Heart left ventricle (tissue), 16 donors: Measurements from ENCODE around the gene ARPC1A. TPM values are rescaled to one million over a fixed set of nuclear protein-coding genes. Genes with fewer than 3 reads are reported as not detected.
A peak's percentile ranks its signal among the peaks of the same experiment; 100 is the strongest.

Experiments used
- ATAC-seq, 4 donors: fragments of 200-7000 bp; cut with Tn5 transposase; one replicate each; pipeline ENCODE4 v1.9.1; 2020 to 2022; ENCODE audit warnings: moderate library complexity in 4 of 4, mild to moderate bottlenecking in 3 of 4, moderate number of reproducible peaks in 1 of 4
- DNase-seq, 5 donors: peaks; one replicate each; pipeline ENCODE4 v3.0.0-alpha.2; 2020
- H3K27ac ChIP-seq, 12 donors: fragments of 200-600 bp; sonication (generic) in 4 of 12; one replicate each; pipeline versions ENCODE4 v1.5.0 to v1.8.0; 2016 to 2022; ENCODE audit warnings: mild to moderate bottlenecking in 2 of 12
- H3K27me3 ChIP-seq, 9 donors: fragments of 200-600 bp; sonication (generic) in 2 of 9; one replicate each; pipeline versions ENCODE4 v1.5.1 to v1.8.0; 2016 to 2022; ENCODE audit warnings: mild to moderate bottlenecking in 3 of 9
- H3K36me3 ChIP-seq, 9 donors: fragments of 200-600 bp; sonication (generic) in 2 of 9; one replicate each; pipeline versions ENCODE4 v1.5.0 to v1.8.0; 2018 to 2022; ENCODE audit warnings: mild to moderate bottlenecking in 2 of 9
- H3K4me1 ChIP-seq, 12 donors: fragments of 200-600 bp; sonication (generic) in 4 of 12; one replicate each; pipeline versions ENCODE4 v1.5.0 to v1.8.0; 2016 to 2022; ENCODE audit warnings: mild to moderate bottlenecking in 3 of 12
- H3K4me3 ChIP-seq, 12 donors: fragments of 200-600 bp; sonication (generic) in 4 of 12; one replicate each; pipeline versions ENCODE4 v1.5.0 to v1.8.0; 2017 to 2022; ENCODE audit warnings: mild to moderate bottlenecking in 9 of 12, moderate library complexity in 4 of 12
- H3K9me3 ChIP-seq, 12 donors: fragments of 200-600 bp; sonication (generic) in 4 of 12; one replicate each; pipeline versions ENCODE4 v1.5.0 to v1.8.0; 2016 to 2022; ENCODE audit warnings: mild to moderate bottlenecking in 1 of 12
- POLR2A ChIP-seq, 2 donors: fragments of 450-650 bp; IDR thresholded peaks; one replicate each; pipeline ENCODE4 v1.6.1; 2017; ENCODE audit warnings: antibody characterized with exemption in 2 of 2, mild to moderate bottlenecking in 2 of 2, moderate library complexity in 2 of 2
- WGBS, 4 donors: extraction: QIAGEN DNeasy Blood & Tissue Kit in 2 of 4; methylation state at CpG; one replicate each; pipeline versions ENCODE4 v1.1.5 to v1.1.7; 2013 to 2018; 5-methylcytosine and 5-hydroxymethylcytosine counted together
- intact Hi-C, 10 donors: fragments of 100-400 bp; cut with DNase I; formaldehyde crosslinking; loops; one replicate each; pipeline versions ENCODE4 v1.11.1 to v1.14.2; 2022
- polyA plus RNA-seq, 2 donors: library from polyadenylated mRNA; stranded (reverse); fragments of 200-250 nt; gene quantifications; one replicate each; pipeline ENCODE4 v1.2.3, GENCODE V29; 2013
- total RNA-seq, 9 donors: library from RNA; depleted of rRNA in 2 of 9; stranded (reverse); fragments of >200 nt in 2 of 9; fragmentation: NEBNext Ultra II Directional in 3 of 9; extraction: Animal tissue kit (Norgen Biotek cat#: 25700) in 3 of 9; gene quantifications; one replicate each; pipeline versions ENCODE4 v1.1.0 to v1.2.4, GENCODE V29; 2016 to 2023
- TF ChIP-seq, protein P1 (sequence below), 12 donors: fragments of 200-600 bp; sonication (generic) in 4 of 12; IDR thresholded peaks; one replicate each; pipeline versions ENCODE4 v1.5.0 to v1.8.0; 2018 to 2022; ENCODE audit warnings: antibody characterized with exemption in 12 of 12, mild to moderate bottlenecking in 5 of 12
- donor health status: ischemic (EF 13 %, LVEDD 7.1; RV severe dilation, severe dysfunction).
- donor health status: healthy with polysubstance abuse.
- donor health status: DM: no; HTN: yes; CAD: no.
- donor health status: DM: no; HTN: no; CAD: no.
- donor health status: ischemic (EF 25% LVEDD 6.9; RV normal size, moderate dysfunction).
- donor health status: ischemic (EF 25% LVEDD 5.7; RV mildly dilated, moderate dysfunction).
- donor health status: healthy.
- donor health status: DM: yes; HTN: yes; CAD: no.
- donor health status: ischemic (EF 35%, LVEDD 5.7; RV mildly dilated, moderate dysfunction).
- donor health status: nonischemic (EF 11% LVEDD 7.7; RV severe dilation, severe dysfunction).
- donor health status: DM: yes; HTN: yes; CAD: no.
- donor health status: PGD.
- donor health status: ischemic (EF 29% LVEDD 5.4; RV normal size, mild dysfunction).
- donor health status: nonischemic (EF 23%, LVEDD 6.1; RV moderate dilation, normal function).

ARPC1A gene
- total and polyA plus RNA-seq, 11 donors, result 97.1 to 208 (median 146) TPM

GRCh38 chr7:99406557-99406956 is 80.9 kb downstream of the ARPC1A start:
- intact Hi-C loops, result loop anchor here in 3 of 10 donors (5.0 kb wide), 3 partner anchors 34 to 1004 kb away; partner anchors contain the start of genes ARPC1B (in 1 of the 3) and BAIAP2L1 (in 1 of the 3)
- DNase-seq (no peak), ATAC-seq (no peak)
- Histone ChIP-seq H3K27ac (peak overlapping the region in 1 of 12 donors; percentile 98), H3K4me1 (peaks cover 13 to 51% (median 42%) of the 10 kb centered on the region in 12 donors), H3K4me3 (peak overlapping the region in 6 of 12 donors; percentile 76 to 97 (median 96)), H3K9me3 (no peaks in the 10 kb centered on the region), H3K27me3 (no peaks in the 10 kb centered on the region), H3K36me3 (peaks cover 0 to 56% (median 47%) of the 10 kb centered on the region in 9 donors)
- 40 to 58% (median 47%) methylated on average over 1 of the region's 1 CpG for WGBS, 4 donors
- TF ChIP-seq, protein P1, sequence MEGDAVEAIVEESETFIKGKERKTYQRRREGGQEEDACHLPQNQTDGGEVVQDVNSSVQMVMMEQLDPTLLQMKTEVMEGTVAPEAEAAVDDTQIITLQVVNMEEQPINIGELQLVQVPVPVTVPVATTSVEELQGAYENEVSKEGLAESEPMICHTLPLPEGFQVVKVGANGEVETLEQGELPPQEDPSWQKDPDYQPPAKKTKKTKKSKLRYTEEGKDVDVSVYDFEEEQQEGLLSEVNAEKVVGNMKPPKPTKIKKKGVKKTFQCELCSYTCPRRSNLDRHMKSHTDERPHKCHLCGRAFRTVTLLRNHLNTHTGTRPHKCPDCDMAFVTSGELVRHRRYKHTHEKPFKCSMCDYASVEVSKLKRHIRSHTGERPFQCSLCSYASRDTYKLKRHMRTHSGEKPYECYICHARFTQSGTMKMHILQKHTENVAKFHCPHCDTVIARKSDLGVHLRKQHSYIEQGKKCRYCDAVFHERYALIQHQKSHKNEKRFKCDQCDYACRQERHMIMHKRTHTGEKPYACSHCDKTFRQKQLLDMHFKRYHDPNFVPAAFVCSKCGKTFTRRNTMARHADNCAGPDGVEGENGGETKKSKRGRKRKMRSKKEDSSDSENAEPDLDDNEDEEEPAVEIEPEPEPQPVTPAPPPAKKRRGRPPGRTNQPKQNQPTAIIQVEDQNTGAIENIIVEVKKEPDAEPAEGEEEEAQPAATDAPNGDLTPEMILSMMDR (IDR thresholded peaks at IDR 0.05), result no peak
- TF ChIP-seq POLR2A (IDR thresholded peaks at IDR 0.05), result no peak

GRCh38 chr7:99407872-99408378 is 82.2 kb downstream of the ARPC1A start:
- peak in 4 of 5 donors; percentile 45 to 74 (median 56) for DNase-seq
- peak overlapping the region; percentile 93 to 99 (median 98) for H3K27ac ChIP-seq
- H3K4me1 ChIP-seq, result peaks cover 13 to 51% (median 42%) of the 10 kb centered on the region in 12 donors
- H3K4me3 ChIP-seq, result peak overlapping the region; percentile 68 to 100 (median 96)
- peaks cover 0 to 56% (median 47%) of the 10 kb centered on the region in 9 donors for H3K36me3 ChIP-seq
- TF ChIP-seq, protein P1 (IDR thresholded peaks at IDR 0.05), result no peak
- 0 to 1% (median 0%) methylated on average over 8 to 28 of the region's 28 CpGs for WGBS, 4 donors
- peak in 3 of 4 donors; percentile 21 to 63 (median 38) for ATAC-seq
- no peaks in the 10 kb centered on the region for H3K9me3 ChIP-seq
- no peaks in the 10 kb centered on the region for H3K27me3 ChIP-seq
- intact Hi-C loops, result loop anchor here in 8 of 10 donors (1.0 to 5.0 kb wide), 6 partner anchors 15 to 1006 kb away; partner anchors contain the start of genes ARPC1B (in 4 of the 8) and BAIAP2L1 (in 1 of the 8)

DNA sequence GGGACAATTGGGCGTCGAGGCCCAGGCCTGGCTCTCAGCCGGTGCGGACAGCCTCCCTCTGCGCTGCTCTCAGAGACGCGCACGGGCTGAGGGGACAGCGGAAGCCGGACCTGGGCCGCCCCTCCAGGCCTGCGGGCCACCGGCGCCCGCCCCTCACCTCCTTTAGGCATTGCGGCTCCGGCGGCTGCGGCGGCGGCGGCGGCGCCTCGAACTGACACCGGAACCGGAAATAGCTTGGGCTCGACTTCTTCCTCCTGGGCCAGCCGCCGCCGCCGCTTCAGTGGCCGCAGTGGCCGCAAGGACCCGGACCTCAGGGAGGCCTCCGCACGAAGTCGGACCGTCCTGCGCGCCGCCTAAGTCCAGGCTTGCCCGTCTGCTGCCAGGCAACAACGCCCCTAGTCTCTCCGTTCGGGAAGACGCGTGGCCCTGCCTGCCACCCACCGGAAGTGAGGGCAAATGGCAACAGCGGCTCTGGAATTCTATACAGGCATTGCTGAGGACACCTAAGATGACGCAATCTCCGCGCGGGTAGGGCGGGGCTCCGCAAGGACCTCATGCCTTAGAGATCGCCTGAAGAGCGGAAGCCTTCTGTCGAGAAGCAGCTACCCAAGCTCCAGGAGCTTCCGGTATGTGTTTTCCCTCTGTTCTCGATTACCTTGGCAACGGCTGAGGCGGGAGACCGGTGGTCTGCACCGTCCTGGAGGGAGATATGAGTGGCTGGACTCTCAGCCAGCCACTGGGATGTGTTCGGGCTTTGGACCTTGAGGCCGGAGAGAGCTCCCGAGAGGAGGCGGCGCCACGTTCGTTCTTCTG is 82.9 kb downstream of the ARPC1A start, which contains the start of the genes BUD31 and PDAP1:
TSS of gene BUD31 (plus strand) at position 591 of the 813 bp plus-strand sequence. CDS start 2,124 bp downstream, outside the sequence.
TSS of gene PDAP1 (minus strand) at position 219 of the 813 bp plus-strand sequence. CDS start at position 170, 49 bp downstream.
- intact Hi-C loops, result loop anchor here in 8 of 10 donors (1.0 to 5.0 kb wide), 6 partner anchors 15 to 1006 kb away; partner anchors contain the start of genes ARPC1B (in 4 of the 8) and BAIAP2L1 (in 1 of the 8)
- H3K4me1 ChIP-seq, result peaks cover 13 to 51% (median 42%) of the 10 kb centered on the region in 12 donors
- no peaks in the 10 kb centered on the region for H3K27me3 ChIP-seq
- peak in 1 of 2 donors; percentile 69 for TF ChIP-seq POLR2A (IDR thresholded peaks at IDR 0.05)
- TF ChIP-seq, protein P1 (IDR thresholded peaks at IDR 0.05), result peak in 2 of 12 donors; percentile 19 to 23
- WGBS, 4 donors, result 0 to 1% (median 1%) methylated on average over 17 to 72 of the region's 72 CpGs
- H3K27ac ChIP-seq, result peak within 1 kb of the TSS; percentile 93 to 99 (median 98)
- H3K36me3 ChIP-seq, result peaks cover 0 to 56% (median 47%) of the 10 kb centered on the region in 9 donors
- ATAC-seq (peak; percentile 91 to 96 (median 96)), DNase-seq (peak; percentile 94 to 96 (median 95))
- H3K4me3 ChIP-seq, result peak within 1 kb of the TSS; percentile 68 to 100 (median 96)
- no peaks in the 10 kb centered on the region for H3K9me3 ChIP-seq
